Testis (tissue), 3 donors: Measurements from ENCODE around the gene QPRT. TPM values are rescaled to one million over a fixed set of nuclear protein-coding genes. Genes with fewer than 3 reads are reported as not detected.
"Not testable (repeated sequence)": the region's sequence is repeated elsewhere in the genome, so short reads cannot be mapped to it uniquely, and the experiment has no call there.

ENCODE experiments used
- DNase-seq: peaks from one replicate; pipeline ENCODE4 v3.0.0-alpha.2; 2019
- H3K27ac ChIP-seq, 2 donors: fragments of 200-600 bp; sonication (generic); one replicate each; pipeline ENCODE4 v1.5.1; 2019
- H3K27me3 ChIP-seq: fragments of 200-600 bp; sonication (generic); one replicate; pipeline ENCODE4 v1.5.1; 2019
- H3K36me3 ChIP-seq: fragments of 200-600 bp; sonication (generic); one replicate; pipeline ENCODE4 v1.5.1; 2017; ENCODE audit warnings: low read depth; ENCODE audit errors: missing control alignments
- H3K4me1 ChIP-seq: fragments of 200-600 bp; sonication (generic); one replicate; pipeline ENCODE4 v1.5.1; 2019
- H3K4me3 ChIP-seq, 2 donors: fragments of 200-600 bp; sonication (generic); one replicate each; pipeline ENCODE4 v1.5.1; 2017 to 2019
- H3K9me3 ChIP-seq: fragments of 200-600 bp; sonication (generic); one replicate; pipeline ENCODE4 v1.5.1; 2017
- CTCF ChIP-seq, 3 experiments: fragments of 450-650 bp in 2 of 3; fragments of 200-600 bp in 1 of 3; sonication (generic) in 1 of 3; IDR thresholded peaks; one replicate each; pipeline ENCODE4 v1.5.1; 2016 to 2019; ENCODE audit warnings: antibody characterized with exemption in 3 of 3, mild to moderate bottlenecking in 2 of 3, moderate library complexity in 1 of 3
- POLR2A ChIP-seq: fragments of 450-650 bp; IDR thresholded peaks from one replicate; pipeline ENCODE4 v1.6.1; 2017; ENCODE audit warnings: antibody characterized with exemption, mild to moderate bottlenecking, moderate library complexity
- WGBS, 2 donors: methylation state at CpG; one replicate each; pipeline ENCODE4 v1.1.5; 2018; 5-methylcytosine and 5-hydroxymethylcytosine counted together
- intact Hi-C: fragments of 100-400 bp; cut with DNase I; formaldehyde crosslinking; loops from one replicate; pipeline ENCODE4 v1.15.1; 2023; ENCODE audit warnings: low total_unique reads
- polyA plus RNA-seq: library from polyadenylated mRNA; stranded (reverse); fragments of 350-450 nt; fragmentation: Illumina TruSeq; extraction: RNeasy Lipid Tissue Mini Kit (QIAGEN cat#74804); gene quantifications from one replicate; pipeline ENCODE4 v1.2.3, GENCODE V29; 2014; ENCODE audit warnings: low read depth, low replicate concordance; ENCODE audit not compliant: insufficient read depth
- total RNA-seq, 2 donors: library from RNA; depleted of rRNA; stranded (reverse); fragments of >200 nt; gene quantifications; one replicate each; pipeline ENCODE4 v1.2.3, GENCODE V29; 2016

Gene QPRT
- total and polyA plus RNA-seq, 3 donors from 2014 or later: 4.3 to 13.6 (median 7.6) TPM

GRCh38 chr16:29745121-29745852, 66.3 kb downstream of the QPRT start:
- H3K9me3 ChIP-seq: no peaks in the 10 kb centered on the region
- intact Hi-C loops: no loop called here
- H3K27ac ChIP-seq: no peak overlapping the region
- no peak overlapping the region for H3K4me3 ChIP-seq
- 84 to 85% methylated on average over 16 of the region's 16 CpGs for WGBS, 2 donors
- no peak for DNase-seq
- TF ChIP-seq POLR2A (no peak), CTCF (IDR thresholded peaks at IDR 0.05) (no peak)
- H3K4me1 ChIP-seq: no peaks in the 10 kb centered on the region
- H3K36me3 ChIP-seq: no peaks in the 10 kb centered on the region
- H3K27me3 ChIP-seq: no peaks in the 10 kb centered on the region

GRCh38 chr16:29745853-29746345, 66.9 kb downstream of the QPRT start, which contains the start of gene C16orf54:
Gene C16orf54, minus strand, starts transcription at chr16:29745990. Its CDS starts 1,039 bp downstream, at chr16:29744951.
- Histone ChIP-seq H3K27me3 (no peaks in the 10 kb centered on the region), H3K4me1 (no peaks in the 10 kb centered on the region), H3K36me3 (no peaks in the 10 kb centered on the region), H3K27ac (no peak within 1 kb of the TSS), H3K9me3 (no peaks in the 10 kb centered on the region), H3K4me3 (no peak within 1 kb of the TSS)
- no peak for TF ChIP-seq CTCF (IDR thresholded peaks at IDR 0.05)
- no peak for TF ChIP-seq POLR2A
- intact Hi-C loops: no loop called here
- peak; percentile 27 for DNase-seq
- 74 to 87% methylated on average over 9 to 11 of the region's 12 CpGs for WGBS, 2 donors

- H3K27me3 ChIP-seq, H3K4me3 ChIP-seq, H3K36me3 ChIP-seq, DNase-seq, H3K4me1 ChIP-seq, H3K27ac ChIP-seq, intact Hi-C loops, H3K9me3 ChIP-seq: not testable (repeated sequence)
- 55 to 88% methylated on average over 3 to 4 of the region's 4 CpGs for WGBS, 2 donors
Measured at GRCh38 chr16:29746518-29746917, 67.5 kb downstream of the QPRT start.

Other genes with a start within 250 kb of the QPRT start
- 10 to 100 TPM; 13.3 to 25.0 TPM for gene BOLA2, start 224.8 kb upstream of the QPRT start, total RNA-seq
- gene BOLA2, start 224.8 kb upstream of the QPRT start, polyA plus RNA-seq: 15.0 TPM
- gene SLX1B, start 224.6 kb upstream of the QPRT start, total RNA-seq: 10 to 100 TPM in 1 of 2 donors, 1 to 10 TPM in 1; 8.1 to 17.3 TPM
- gene SLX1B, start 224.6 kb upstream of the QPRT start, polyA plus RNA-seq: 14.3 TPM
- 1 to 10 TPM; 1.9 to 2.9 TPM for gene SULT1A4, start 219.3 kb upstream of the QPRT start, total RNA-seq
- 19.4 TPM for gene SULT1A4, start 219.3 kb upstream of the QPRT start, polyA plus RNA-seq
- 100 to 1,000 TPM; 111 to 158 TPM for gene NPIPB12, start 172.8 kb upstream of the QPRT start, total RNA-seq
- gene NPIPB12, start 172.8 kb upstream of the QPRT start, polyA plus RNA-seq: 44.7 TPM
- under 1 TPM in 1 of 2 donors, not detected in 1; 0.74 TPM for gene SPN, start 15.9 kb upstream of the QPRT start, total RNA-seq
- gene SPN, start 15.9 kb upstream of the QPRT start, polyA plus RNA-seq: 3.2 TPM
- under 1 TPM; 0.31 to 0.79 TPM for gene C16orf54, start 66.8 kb downstream of the QPRT start, total RNA-seq
- 1.1 TPM for gene C16orf54, start 66.8 kb downstream of the QPRT start, polyA plus RNA-seq
- gene ZG16, start 99.1 kb downstream of the QPRT start, total RNA-seq: under 1 TPM in 1 of 2 donors, not detected in 1; 0.12 TPM
- not detected for gene ZG16, start 99.1 kb downstream of the QPRT start, polyA plus RNA-seq
- 10 to 100 TPM; 79.8 to 85.1 TPM for gene KIF22, start 111.6 kb downstream of the QPRT start, total RNA-seq
- gene KIF22, start 111.6 kb downstream of the QPRT start, polyA plus RNA-seq: 69.6 TPM
- gene MAZ, start 127.3 kb downstream of the QPRT start, total RNA-seq: 100 to 1,000 TPM; 173 to 186 TPM
- gene MAZ, start 127.3 kb downstream of the QPRT start, polyA plus RNA-seq: 217 TPM
- 10 to 100 TPM; 13.3 to 18.0 TPM for gene PRRT2, start 133.0 kb downstream of the QPRT start, total RNA-seq
- gene PRRT2, start 133.0 kb downstream of the QPRT start, polyA plus RNA-seq: 8.0 TPM
- gene PAGR1, start 137.0 kb downstream of the QPRT start, total RNA-seq: 10 to 100 TPM; 53.0 to 68.4 TPM
- 36.1 TPM for gene PAGR1, start 137.0 kb downstream of the QPRT start, polyA plus RNA-seq
- 100 to 1,000 TPM; 147 to 224 TPM for gene MVP, start 141.3 kb downstream of the QPRT start, total RNA-seq
- gene MVP, start 141.3 kb downstream of the QPRT start, polyA plus RNA-seq: 119 TPM
- 100 to 1,000 TPM in 1 of 2 donors, 10 to 100 TPM in 1; 90.3 to 100 TPM for gene CDIPT, start 184.0 kb downstream of the QPRT start, total RNA-seq
- 68.7 TPM for gene CDIPT, start 184.0 kb downstream of the QPRT start, polyA plus RNA-seq
- gene SEZ6L2, start 220.4 kb downstream of the QPRT start, total RNA-seq: 10 to 100 TPM; 43.7 to 57.5 TPM
- 40.9 TPM for gene SEZ6L2, start 220.4 kb downstream of the QPRT start, polyA plus RNA-seq
- gene ASPHD1, start 221.3 kb downstream of the QPRT start, total RNA-seq: 10 to 100 TPM in 1 of 2 donors, 1 to 10 TPM in 1; 6.2 to 13.7 TPM
- gene ASPHD1, start 221.3 kb downstream of the QPRT start, polyA plus RNA-seq: 11.1 TPM
- 100 to 1,000 TPM; 202 to 241 TPM for gene KCTD13, start 247.0 kb downstream of the QPRT start, total RNA-seq
- gene KCTD13, start 247.0 kb downstream of the QPRT start, polyA plus RNA-seq: 126 TPM